ENCODE results near the gene IGF2. TPM values are rescaled to one million over a fixed set of nuclear protein-coding genes. Genes with fewer than 3 reads are reported as not detected.

The IGF2 gene
- total RNA-seq, 1 donor from 2014 or later: not detected

DNA sequence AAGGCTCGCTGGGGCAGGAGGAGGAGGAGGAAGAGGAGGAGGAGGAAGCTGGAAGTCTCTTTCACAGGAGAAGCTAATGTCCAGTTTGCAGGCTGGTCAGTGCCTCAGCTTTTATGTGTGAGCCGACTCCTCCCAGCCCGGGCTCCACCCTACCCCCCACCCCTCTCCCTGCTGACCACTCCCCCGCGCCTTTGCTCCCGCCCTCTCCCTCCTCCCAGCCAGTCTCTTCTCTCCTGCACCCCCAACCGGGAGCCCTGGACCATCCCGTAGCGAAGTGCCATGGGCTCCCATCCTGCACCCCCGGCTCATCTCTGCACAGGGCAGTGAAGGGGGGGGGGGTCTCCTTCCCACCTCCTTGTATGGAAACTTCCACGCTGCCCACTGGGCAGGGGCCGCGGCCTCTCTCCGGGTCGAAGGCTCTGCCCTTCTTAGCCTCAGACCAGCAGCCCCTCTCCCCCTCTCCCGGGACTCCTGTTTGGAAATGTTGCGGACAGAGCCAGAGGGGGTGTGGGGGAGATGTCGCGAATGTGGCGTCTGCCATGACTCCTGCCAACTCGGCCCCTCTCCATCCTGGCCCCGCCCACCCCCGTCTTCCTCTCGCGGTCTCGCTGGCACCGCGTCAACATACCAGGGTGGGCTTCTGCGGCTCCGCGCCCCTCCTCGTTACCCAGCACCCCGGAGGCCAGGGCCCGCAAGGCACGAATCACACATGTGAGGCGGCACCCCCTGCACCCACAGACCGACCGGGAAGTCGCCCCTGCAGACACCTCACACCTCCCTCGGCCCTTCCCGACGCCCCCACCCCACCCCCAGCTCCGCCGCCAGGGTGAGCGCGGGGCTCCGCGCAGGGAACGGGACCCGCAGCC, 1.8 kb downstream of the IGF2 start:
- intact Hi-C loops (cut with micrococcal nuclease): no loop called here

DNA sequence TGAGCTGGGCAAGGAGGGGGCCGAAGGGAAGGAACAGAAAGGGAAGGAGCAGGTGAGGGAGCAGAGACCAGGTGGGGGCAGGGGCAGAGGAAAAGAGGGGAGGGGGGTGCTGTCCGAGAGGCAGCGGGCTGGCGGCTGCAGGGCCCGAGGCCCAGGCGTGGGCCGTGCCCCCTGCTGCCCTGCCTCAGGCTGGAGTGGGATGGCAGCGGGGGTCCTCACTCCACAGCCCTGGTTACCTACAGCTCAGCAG, 2.3 kb downstream of the IGF2 start:
- intact Hi-C loops (cut with micrococcal nuclease): no loop called here

DNA sequence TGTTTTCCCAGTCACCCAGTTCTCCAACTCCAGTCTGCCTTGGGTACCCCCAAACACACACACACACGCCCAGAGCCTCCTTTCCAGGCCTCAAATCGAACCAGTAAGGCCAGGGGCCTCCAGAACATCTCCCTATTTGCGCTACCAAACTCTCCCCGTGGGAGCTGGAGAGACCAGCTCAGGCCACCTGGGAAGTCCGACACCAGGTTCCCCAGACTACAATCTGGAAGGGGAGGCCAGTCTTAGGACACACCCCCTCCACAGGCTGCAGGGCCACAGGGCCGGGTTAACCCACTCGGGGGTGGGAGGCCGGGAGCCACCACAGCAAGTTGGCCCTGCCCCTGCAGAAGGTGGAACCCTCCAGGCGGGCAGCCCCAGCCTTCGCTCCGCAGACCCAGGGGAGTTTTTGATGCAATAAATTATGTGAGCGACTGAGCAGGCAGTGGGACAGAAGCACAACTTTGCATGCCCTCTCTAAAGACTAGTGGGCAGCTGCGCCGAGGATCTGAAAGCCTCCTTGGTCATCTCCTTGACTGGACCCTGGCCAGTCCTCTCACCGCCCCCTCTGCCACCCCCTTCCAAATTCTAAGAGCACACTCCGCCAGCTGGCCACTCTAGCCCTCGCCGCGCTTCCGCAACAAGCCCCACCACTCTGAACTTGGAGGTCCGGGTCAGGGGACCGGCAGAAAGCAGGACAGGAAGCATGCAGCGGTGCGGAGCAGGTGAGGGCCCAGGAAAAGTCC, 2.8 kb downstream of the IGF2 start:
- intact Hi-C loops (cut with micrococcal nuclease): no loop called here

DNA sequence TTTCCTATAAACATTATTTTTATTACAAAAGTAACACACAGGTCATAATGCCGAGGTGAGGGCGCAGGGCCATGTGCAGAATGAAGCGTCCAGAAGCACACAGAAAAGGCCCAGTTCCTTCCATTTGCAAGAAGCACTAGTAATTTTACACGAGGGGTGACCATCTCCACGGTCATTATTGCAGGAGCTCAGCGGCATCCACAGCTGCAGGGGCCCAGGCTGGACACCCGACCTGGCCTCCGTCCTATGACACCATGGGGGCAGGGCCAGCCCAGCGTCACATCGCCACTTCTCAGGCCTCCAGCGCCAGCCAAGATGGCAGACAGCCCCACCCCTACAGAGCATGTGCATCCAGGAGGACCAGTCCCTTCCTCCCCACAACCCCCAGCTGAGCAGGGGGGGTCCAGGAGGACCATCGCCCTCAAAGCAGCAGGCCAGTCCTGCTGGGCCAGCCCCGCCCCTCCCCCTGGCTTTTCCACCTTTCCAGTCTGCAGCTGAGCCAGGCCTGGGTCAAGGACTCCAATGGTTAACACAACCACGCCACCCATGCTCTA, 3.5 kb downstream of the IGF2 start:
- intact Hi-C loops (cut with micrococcal nuclease): no loop called here

DNA sequence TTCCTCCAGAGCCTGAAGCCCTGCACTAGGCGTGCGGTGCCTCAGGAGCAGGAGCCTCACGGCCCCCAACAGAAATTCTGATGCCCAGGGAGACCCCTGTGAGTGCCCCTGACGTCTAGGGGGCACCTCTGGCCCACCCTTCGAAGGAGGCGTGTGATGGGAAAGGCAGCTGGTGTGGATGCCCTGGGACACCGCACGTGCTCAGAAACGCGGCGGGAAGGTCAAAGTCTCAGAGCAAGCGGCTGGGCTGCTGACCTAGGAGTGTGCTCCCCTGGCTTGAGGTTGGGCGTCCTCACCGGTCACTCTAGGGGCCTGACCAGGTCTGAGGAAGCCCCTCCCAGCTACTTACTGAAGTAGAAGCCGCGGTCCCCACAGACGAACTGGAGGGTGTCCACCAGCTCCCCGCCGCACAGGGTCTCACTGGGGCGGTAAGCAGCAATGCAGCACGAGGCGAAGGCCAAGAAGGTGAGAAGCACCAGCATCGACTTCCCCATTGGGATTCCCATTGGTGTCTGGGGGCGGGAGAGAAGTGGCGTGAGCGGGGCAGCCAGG, 4.1 kb downstream of the IGF2 start:
- intact Hi-C loops (cut with micrococcal nuclease): no loop called here

DNA sequence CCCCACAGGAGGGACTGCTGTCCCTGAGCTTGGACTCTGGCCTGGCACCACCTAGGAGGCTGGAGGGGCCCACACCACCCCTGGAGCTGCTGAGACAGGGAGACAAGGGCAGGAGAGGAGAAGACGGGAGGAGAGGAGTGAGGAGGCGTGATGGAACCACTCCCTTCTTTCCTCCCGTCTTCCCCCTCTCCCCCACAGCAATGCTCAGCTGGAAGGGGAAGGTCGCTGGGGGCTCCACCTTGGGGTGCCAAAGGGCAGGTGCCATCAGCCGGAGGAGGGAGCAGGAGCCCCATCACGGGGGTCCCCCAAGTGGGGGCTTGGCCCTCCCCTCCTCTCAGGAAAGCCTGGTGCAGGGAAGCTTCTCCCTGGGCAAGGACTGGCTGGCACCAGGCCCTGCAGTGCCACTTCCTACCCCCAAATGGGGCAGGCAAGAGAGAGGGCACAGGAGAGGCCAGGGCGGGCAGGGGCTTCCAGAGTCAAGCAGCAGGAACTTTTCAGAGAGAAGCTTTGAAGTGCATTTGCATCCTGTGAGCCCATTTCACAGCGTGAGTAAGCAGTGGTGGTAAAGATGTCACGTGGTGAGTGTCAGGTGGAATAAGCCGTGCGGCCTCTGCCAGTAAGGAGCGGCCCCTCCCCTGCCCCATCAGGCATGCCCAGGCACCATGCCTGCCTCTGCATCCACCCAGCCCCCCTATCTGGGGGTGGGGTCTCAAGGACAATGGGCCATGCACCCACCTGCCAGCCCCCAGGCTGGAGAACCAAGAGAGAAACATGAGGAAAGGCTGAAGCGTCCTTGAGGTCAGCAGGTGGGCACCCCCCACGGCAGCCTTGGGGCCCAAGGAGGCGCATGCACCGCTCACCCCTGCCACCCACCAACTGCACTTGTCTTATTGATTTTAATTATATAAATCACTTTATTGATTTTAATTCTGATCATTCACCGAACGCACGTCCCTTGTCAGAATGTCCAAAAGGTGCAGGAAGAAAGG, 4.9 kb downstream of the IGF2 start:
- intact Hi-C loops (cut with micrococcal nuclease): no loop called here

DNA sequence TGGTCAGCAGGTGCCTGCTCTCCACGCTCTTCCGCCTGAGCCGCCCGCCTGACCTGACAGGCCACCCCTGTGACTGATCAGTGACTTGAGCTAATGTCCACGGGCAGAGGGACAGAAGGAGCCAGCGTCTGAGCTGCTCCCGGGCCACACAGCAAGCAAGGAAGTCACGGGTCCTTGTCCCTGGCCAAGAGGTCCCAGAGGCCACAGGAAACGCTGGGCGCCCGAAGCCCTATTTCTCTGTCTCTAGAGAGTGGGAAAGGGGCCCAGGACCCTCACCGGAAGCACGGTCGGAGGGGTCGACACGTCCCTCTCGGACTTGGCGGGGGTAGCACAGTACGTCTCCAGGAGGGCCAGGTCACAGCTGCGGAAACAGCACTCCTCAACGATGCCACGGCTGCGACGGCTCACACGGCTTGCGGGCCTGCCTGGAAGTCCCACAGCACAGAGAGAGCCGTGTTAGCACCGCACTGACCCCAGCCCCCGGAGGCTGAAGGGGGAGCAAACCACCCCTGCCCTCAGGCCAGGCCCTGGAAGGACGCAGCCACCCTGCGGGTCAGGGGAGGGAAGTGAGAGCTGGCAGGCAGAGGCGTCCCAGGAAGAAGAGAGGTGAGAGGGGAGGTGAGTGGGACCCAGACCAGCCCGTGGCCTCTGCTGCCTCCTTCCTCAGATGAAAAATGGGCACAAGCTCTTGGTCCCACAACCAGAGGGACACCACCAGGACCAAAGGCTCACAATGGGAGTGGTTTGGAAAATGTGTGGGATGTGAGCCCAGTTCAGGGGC, 5.8 kb downstream of the IGF2 start:
- intact Hi-C loops (cut with micrococcal nuclease): no loop called here

DNA sequence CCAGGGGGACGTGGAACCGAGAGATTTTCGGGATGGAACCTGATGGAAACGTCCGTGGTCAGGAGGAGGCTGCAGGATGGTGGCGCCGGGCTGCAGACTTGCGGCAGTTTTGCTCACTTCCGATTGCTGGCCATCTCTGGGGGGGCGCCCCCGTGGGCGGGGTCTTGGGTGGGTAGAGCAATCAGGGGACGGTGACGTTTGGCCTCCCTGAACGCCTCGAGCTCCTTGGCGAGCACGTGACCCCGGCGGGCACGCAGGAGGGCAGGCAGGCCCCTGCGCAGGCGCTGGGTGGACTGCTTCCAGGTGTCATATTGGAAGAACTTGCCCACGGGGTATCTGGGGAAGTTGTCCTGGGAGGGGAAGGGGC, 6.3 kb downstream of the IGF2 start:
- intact Hi-C loops (cut with micrococcal nuclease): no loop called here

DNA sequence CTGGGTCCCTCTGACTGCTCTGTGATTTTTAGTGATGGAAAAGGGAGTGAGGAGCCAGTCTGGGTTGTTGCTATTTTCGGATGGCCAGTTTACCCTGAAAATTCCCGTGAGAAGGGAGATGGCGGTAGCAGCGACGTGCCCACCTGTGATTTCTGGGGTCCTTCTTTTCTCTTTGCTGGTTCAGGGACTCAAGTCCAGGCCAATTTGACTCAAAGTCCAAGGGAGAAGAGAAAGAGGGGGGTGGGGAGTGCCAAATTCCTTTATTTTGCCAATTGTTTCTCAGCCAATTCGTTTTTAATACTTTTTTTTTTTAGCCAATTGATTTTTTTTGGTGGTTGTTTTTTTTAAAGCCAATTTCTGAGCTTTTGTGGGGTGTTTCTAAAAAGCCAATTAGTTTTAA, 6.9 kb downstream of the IGF2 start:
- intact Hi-C loops (cut with micrococcal nuclease): no loop called here

DNA sequence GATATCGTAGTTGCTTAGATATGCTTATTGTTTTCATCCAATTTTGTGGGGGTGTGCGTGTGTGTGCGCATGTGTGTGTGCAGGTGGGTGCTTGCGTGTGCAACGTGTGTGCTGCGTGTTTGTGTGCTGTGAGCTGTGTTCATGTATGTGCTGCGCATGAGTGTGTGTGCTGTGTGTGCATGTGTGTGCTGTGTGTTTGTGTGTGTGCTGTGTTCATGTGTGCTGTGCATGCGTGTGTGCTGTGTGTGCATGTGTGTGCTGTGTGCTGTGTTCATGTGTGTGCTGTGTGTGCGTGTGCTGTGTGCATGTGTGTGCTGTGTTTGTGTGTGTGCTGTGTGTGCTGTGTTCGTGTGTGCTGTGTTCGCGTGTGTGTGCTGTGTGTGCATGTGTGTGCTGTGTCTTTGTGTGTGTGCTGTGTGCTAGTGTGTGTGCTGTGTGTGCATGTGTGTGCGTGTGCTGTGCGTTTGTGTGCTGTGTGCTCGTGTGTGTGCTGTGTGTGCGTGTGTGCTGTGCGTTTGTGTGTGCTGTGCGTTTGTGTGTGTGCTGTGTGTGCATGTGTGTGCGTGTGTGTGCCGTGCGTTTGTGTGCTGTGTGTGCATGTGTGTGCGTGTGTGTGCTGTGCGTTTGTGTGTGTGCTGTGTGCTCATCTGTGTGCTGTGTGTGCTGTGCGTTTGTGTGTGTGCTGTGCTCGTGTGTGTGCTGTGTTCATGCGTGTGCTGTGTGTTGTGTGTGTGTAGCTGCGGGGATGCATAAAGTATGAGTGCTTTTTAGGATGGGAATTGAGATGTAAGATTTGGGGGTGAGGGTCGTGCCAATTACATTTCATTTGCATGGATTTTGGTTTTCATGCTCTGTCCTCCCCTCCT, 7.6 kb downstream of the IGF2 start:
- intact Hi-C loops (cut with micrococcal nuclease): no loop called here

DNA sequence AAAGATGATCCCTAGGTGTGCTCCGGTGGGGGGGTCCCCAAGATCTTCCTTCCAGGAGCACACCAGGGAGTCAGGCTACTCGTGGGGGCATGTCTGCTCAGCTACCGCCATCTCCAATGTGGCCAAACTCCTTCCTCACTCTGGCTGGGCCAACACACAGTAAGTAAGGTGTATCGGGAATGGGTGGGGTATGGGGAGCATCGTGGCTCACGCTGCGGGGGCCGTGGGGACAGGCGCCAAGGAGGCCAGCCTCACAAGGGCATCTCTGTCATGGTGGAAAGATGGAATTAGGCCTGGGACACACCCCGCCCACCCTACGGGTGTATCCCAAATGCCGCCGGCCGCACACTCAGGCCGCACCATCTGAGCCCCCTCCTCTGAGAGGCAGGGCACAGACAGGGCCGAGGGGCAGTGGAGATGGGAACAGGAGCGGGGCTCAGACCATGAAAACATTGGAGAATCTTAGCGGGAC, 8.3 kb downstream of the IGF2 start:
- intact Hi-C loops (cut with micrococcal nuclease): no loop called here

DNA sequence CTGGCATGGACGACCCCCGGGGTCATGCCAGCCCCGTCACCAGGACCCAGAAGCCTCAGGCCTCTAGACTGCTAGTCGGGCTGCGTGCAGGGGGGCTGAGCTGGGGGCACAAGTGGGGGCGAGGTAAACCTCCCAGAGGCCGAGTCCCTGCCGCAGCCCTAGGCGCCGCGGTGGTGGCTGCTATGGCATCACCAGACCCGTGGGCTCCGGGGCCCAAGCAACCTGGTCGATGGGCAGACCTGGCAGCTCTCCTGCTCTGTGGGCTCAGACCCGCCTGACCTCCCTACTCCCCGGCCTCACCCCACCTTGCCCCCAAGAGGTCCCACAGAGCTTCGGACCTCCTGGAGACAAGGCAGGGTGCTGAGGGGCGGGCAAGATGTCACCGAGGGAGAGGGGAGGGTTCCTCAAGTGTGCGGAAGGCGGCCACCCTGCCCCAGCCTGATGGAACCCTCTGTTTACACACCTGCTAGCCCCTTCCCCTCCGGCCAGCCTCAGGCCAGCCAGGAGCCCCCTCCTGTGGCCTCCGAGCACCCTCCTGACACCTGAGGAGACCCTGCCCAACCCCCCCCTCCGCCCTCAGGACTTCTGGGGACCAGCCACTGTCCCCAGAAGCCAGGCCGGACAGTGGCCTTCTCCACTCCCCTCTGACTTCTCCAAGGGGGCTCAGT, 9.4 kb downstream of the IGF2 start:
- intact Hi-C loops (cut with micrococcal nuclease): no loop called here

DNA sequence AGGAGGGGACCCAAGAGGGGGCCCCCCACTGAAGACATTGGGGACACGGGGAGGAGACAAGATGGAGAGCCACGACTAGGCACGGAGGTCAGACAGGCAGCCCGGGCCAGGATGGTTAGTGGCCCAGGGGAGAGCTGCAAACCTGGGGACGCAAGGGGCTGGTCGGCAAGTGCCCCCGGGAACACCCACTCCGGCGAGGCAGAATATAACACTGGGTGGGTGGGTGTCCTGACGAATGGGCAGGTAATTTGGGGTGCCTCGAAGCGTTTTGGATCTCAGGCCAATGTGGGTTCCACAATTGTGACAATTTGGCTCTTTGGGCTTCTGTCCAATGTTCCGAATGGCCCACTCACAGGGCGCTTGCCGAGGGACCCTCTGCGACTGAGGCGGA, 9.9 kb downstream of the IGF2 start:
- intact Hi-C loops (cut with micrococcal nuclease): no loop called here

DNA sequence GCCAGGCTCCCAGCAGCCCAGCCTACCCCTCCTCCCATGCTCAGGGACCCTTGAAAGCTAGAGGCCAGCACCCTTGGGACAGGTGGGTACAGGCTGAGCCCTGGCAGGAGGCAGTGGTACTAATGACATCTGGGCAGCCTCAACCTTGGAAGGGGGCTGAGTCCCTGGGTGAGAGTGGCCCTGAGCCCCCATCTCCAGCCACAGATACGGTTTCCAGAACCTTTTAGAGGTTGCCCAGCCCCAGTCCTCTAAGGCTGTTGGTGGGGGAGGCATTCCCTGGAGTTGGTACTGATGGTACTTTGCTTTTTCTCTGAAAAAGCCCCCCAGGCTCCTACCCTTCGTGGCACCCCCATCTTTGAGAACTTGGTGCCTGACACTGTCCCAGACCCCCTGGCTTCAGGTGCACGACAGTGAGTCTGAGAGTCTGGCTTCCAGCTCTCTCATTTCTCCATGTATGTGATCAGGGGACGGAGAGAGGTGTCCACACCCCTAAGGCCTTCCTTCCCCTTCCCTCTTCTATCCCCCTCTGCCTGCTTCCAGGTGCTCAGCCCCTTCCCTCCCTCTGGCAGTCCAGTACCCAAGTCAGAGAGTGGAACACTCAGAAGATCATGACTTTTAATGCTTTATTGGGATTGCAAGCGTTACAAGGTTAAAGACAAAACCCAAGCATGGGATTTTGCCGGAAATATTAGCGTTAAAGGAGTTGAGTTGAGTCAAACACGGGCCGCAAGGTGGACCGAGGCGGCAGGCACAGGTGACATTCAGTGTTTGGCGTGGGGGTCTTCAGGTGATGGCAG, 10.5 kb downstream of the IGF2 start:
- intact Hi-C loops (cut with micrococcal nuclease): no loop called here

DNA sequence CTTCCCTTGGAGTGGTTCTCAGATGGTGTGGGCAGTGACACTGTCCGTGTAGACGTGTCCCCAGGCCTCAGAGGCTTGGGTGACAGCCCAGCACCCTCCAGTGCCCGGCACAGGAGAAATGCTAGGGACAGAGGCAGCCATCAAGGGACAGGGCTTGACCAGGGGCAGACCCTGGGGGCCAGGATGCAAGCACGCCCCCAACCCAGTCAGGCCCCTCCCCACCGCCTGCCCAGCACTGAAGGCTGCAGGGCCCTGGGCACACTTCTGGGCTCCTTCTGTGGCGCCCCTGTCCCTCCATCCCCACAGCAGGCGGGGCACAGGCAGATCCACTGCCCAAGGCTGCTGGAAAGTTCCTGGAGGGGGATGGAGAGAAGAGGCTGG, 11.1 kb downstream of the IGF2 start:
- intact Hi-C loops (cut with micrococcal nuclease): no loop called here

DNA sequence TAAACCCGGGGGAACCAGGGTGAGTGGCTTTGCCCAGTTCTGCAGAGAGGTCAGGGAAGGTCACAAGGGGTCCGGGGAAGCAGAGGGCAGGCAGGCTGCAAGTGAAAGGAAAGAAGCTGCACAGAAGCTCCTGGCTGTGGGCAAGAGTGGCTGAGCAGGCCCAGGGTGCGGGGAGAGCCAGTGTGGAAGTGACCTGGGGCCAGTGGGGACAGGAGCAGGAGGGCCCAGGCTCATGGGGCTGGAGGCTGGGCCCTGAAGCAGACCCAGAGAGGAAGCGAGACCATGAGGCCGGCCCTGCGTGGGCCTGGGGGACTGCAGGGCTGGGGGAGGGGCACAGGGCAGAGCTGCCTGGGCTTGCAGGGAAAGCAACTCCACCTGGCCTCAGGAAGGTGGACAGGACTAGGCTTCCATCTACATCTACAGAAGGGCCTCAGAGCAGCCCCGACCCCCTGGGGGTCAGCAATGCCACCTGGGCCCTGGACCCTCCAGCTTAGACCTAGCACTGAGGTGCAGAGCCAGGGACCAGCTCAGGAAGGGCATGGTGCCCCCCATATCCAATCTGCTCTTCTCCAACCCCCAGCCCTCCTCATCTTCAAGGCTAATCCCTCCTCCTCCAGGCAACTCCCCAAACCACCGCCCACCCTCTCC, 11.6 kb downstream of the IGF2 start:
- intact Hi-C loops (cut with micrococcal nuclease): no loop called here

DNA sequence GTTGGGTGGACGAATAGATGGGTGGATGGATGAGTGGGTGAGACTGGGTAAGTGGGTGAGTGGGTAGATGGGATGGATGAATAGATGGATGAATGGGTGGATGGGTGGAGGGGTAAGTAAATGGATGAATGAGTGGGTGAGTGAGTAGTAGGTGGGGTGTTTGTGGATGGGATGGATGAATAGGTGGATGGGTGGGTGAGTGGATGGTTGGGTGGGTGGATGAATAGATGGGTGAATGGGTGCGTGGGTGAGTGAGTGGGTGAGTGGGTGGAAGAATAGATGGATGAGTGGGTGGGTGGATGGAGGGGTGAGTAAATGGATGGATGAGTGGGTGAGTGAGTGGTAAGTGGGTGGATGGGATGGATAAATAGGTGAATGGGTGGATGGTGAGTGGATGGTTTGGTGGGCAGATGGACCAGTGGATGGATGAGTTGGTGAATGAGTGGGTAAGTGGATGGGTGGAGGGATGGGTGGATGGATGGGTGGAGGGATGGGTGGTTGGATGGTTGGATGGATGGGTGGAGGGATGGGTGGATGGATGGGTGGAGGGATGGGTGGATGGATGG, 12.6 kb downstream of the IGF2 start:
- intact Hi-C loops (cut with micrococcal nuclease): no loop called here

All from T-helper 2 cell treated with Interferon-gamma antibody and Interleukin-4, amounts not matched to agents 100 ng/mL and 5 ng/mL, for 36 hours (primary cell).